ENCODE data around the gene PDE1C.

Gene PDE1C

GRCh38 chr7:31785101-31785500 is 285.1 kb downstream of the PDE1C start:
- Histone ChIP-seq H2AK5ac (ENCODE audit: low read length, severe bottlenecking) (no peak overlapping the region), H3K14ac (ENCODE audit: low read length in 2 of 2) (peak overlapping the region in 1 of 2 experiments; percentile 26), H3K36me3 (ENCODE audit: control insufficient read depth in 1 of 2, insufficient read depth in 2 of 2, low read depth in 1 of 2, low read length in 2 of 2) (peaks cover 0 to 3% of the 10 kb centered on the region in 2 experiments), H2BK120ac (ENCODE audit: low read depth, low read length) (no peak overlapping the region), H3K4me3 (ENCODE audit: insufficient read depth in 1 of 2, low read depth in 1 of 2, low read length in 2 of 2) (no peak overlapping the region), H3K9me3 (ENCODE audit: control insufficient read depth, low read length) (no peaks in the 10 kb centered on the region), H3K4ac (ENCODE audit: low read depth in 1 of 2, low read length in 2 of 2) (no peak overlapping the region), H3K27ac (ENCODE audit: low read length, poor library complexity, severe bottlenecking) (no peak overlapping the region), H2BK12ac (ENCODE audit: low read length in 2 of 2) (no peak overlapping the region), H3K4me2 (ENCODE audit: low read length, poor library complexity, severe bottlenecking) (no peak overlapping the region), H2BK15ac (ENCODE audit: low read depth, poor library complexity, severe bottlenecking) (no peak overlapping the region), H3K23ac (ENCODE audit: low read length in 2 of 2) (no peak overlapping the region), H3K9ac (ENCODE audit: low read length) (no peak overlapping the region), H2BK5ac (ENCODE audit: low read depth, low read length, poor library complexity, severe bottlenecking) (no peak overlapping the region), H4K91ac (ENCODE audit: low read length) (no peak overlapping the region), H3K27me3 (ENCODE audit: control insufficient read depth in 1 of 2, insufficient read depth in 1 of 2, low read length in 2 of 2) (no peaks in the 10 kb centered on the region), H4K8ac (ENCODE audit: low read length) (no peak overlapping the region), H3K18ac (ENCODE audit: low read depth in 1 of 2, low read length in 2 of 2) (no peak overlapping the region), H3K79me1 (replicated peaks; ENCODE audit: low read length, poor library complexity, severe bottlenecking) (peaks cover 3% of the 10 kb centered on the region), H2AFZ (ENCODE audit: low read depth, low read length) (no peak overlapping the region), H3K4me1 (ENCODE audit: control insufficient read depth, insufficient read depth, low read depth, low read length) (peaks cover 2% of the 10 kb centered on the region)
- 95% methylated on average over 2 of the region's 2 CpGs for WGBS
- DNase-seq, result no peak

GRCh38 chr7:31783221-31783620 is 287.0 kb downstream of the PDE1C start:
- H2BK12ac ChIP-seq (ENCODE audit: low read length in 2 of 2), result no peak overlapping the region
- no peak overlapping the region for H2AFZ ChIP-seq (ENCODE audit: low read depth, low read length)
- H4K8ac ChIP-seq (ENCODE audit: low read length), result no peak overlapping the region
- no peak overlapping the region for H2BK120ac ChIP-seq (ENCODE audit: low read depth, low read length)
- no peak overlapping the region for H3K14ac ChIP-seq (ENCODE audit: low read length in 2 of 2)
- no peak overlapping the region for H3K9ac ChIP-seq (ENCODE audit: low read length)
- no peak overlapping the region for H2BK15ac ChIP-seq (ENCODE audit: low read depth, poor library complexity, severe bottlenecking)
- no peaks in the 10 kb centered on the region for H3K79me1 ChIP-seq (replicated peaks; ENCODE audit: low read length, poor library complexity, severe bottlenecking)
- no peak overlapping the region for H3K18ac ChIP-seq (ENCODE audit: low read depth in 1 of 2, low read length in 2 of 2)
- H3K36me3 ChIP-seq (ENCODE audit: control insufficient read depth in 1 of 2, insufficient read depth in 2 of 2, low read depth in 1 of 2, low read length in 2 of 2), result no peaks in the 10 kb centered on the region
- H3K9me3 ChIP-seq (ENCODE audit: control insufficient read depth, low read length), result no peaks in the 10 kb centered on the region
- H3K4me1 ChIP-seq (ENCODE audit: control insufficient read depth, insufficient read depth, low read depth, low read length), result peaks cover 2% of the 10 kb centered on the region
- no peak overlapping the region for H3K27ac ChIP-seq (ENCODE audit: low read length, poor library complexity, severe bottlenecking)
- no peak overlapping the region for H2BK5ac ChIP-seq (ENCODE audit: low read depth, low read length, poor library complexity, severe bottlenecking)
- WGBS, result 52% methylated on average over 2 of the region's 2 CpGs
- H3K4me2 ChIP-seq (ENCODE audit: low read length, poor library complexity, severe bottlenecking), result no peak overlapping the region
- DNase-seq, result no peak
- H3K27me3 ChIP-seq (ENCODE audit: control insufficient read depth in 1 of 2, insufficient read depth in 1 of 2, low read length in 2 of 2), result no peaks in the 10 kb centered on the region
- H3K4ac ChIP-seq (ENCODE audit: low read depth in 1 of 2, low read length in 2 of 2), result no peak overlapping the region
- H3K23ac ChIP-seq (ENCODE audit: low read length in 2 of 2), result no peak overlapping the region
- H4K91ac ChIP-seq (ENCODE audit: low read length), result no peak overlapping the region
- H2AK5ac ChIP-seq (ENCODE audit: low read length, severe bottlenecking), result no peak overlapping the region
- H3K4me3 ChIP-seq (ENCODE audit: insufficient read depth in 1 of 2, low read depth in 1 of 2, low read length in 2 of 2), result no peak overlapping the region

- 40% methylated on average over 6 of the region's 7 CpGs for WGBS
- H3K27me3 ChIP-seq (ENCODE audit: control insufficient read depth in 1 of 2, insufficient read depth in 1 of 2, low read length in 2 of 2), result no peaks in the 10 kb centered on the region
Observed at GRCh38 chr7:31782411-31782991, 287.7 kb downstream of the PDE1C start.

GRCh38 chr7:31778296-31778695 is 291.9 kb downstream of the PDE1C start:
- Histone ChIP-seq H3K18ac (ENCODE audit: low read depth in 1 of 2, low read length in 2 of 2) (peak overlapping the region in 1 of 2 experiments; percentile 5), H3K27me3 (ENCODE audit: control insufficient read depth in 1 of 2, insufficient read depth in 1 of 2, low read length in 2 of 2) (no peaks in the 10 kb centered on the region), H3K14ac (ENCODE audit: low read length in 2 of 2) (no peak overlapping the region), H3K9me3 (ENCODE audit: control insufficient read depth, low read length) (no peaks in the 10 kb centered on the region), H3K4ac (ENCODE audit: low read depth in 1 of 2, low read length in 2 of 2) (no peak overlapping the region), H2BK15ac (ENCODE audit: low read depth, poor library complexity, severe bottlenecking) (no peak overlapping the region), H3K4me3 (ENCODE audit: insufficient read depth in 1 of 2, low read depth in 1 of 2, low read length in 2 of 2) (no peak overlapping the region), H4K8ac (ENCODE audit: low read length) (no peak overlapping the region), H3K79me1 (replicated peaks; ENCODE audit: low read length, poor library complexity, severe bottlenecking) (no peaks in the 10 kb centered on the region), H3K23ac (ENCODE audit: low read length in 2 of 2) (no peak overlapping the region), H4K91ac (ENCODE audit: low read length) (no peak overlapping the region), H2BK5ac (ENCODE audit: low read depth, low read length, poor library complexity, severe bottlenecking) (no peak overlapping the region), H3K4me1 (ENCODE audit: control insufficient read depth, insufficient read depth, low read depth, low read length) (no peaks in the 10 kb centered on the region), H3K4me2 (ENCODE audit: low read length, poor library complexity, severe bottlenecking) (no peak overlapping the region), H3K36me3 (ENCODE audit: control insufficient read depth in 1 of 2, insufficient read depth in 2 of 2, low read depth in 1 of 2, low read length in 2 of 2) (no peaks in the 10 kb centered on the region), H2BK120ac (ENCODE audit: low read depth, low read length) (no peak overlapping the region), H3K27ac (ENCODE audit: low read length, poor library complexity, severe bottlenecking) (no peak overlapping the region), H2BK12ac (ENCODE audit: low read length in 2 of 2) (peak overlapping the region in 1 of 2 experiments; percentile 71), H2AK5ac (ENCODE audit: low read length, severe bottlenecking) (no peak overlapping the region), H2AFZ (ENCODE audit: low read depth, low read length) (no peak overlapping the region), H3K9ac (ENCODE audit: low read length) (no peak overlapping the region)
- 89% methylated on average over 2 of the region's 3 CpGs for WGBS
- no peak for DNase-seq

More at GRCh38 chr7:31782411-31782991, 287.7 kb downstream of the PDE1C start:
- no peaks in the 10 kb centered on the region for H3K79me1 ChIP-seq (replicated peaks; ENCODE audit: low read length, poor library complexity, severe bottlenecking)
- no peak overlapping the region for H2AK5ac ChIP-seq (ENCODE audit: low read length, severe bottlenecking)
- no peak overlapping the region for H3K4ac ChIP-seq (ENCODE audit: low read depth in 1 of 2, low read length in 2 of 2)
- no peak overlapping the region for H3K23ac ChIP-seq (ENCODE audit: low read length in 2 of 2)
- no peak overlapping the region for H2BK15ac ChIP-seq (ENCODE audit: low read depth, poor library complexity, severe bottlenecking)
- DNase-seq, result peak; percentile 77
- no peak overlapping the region for H3K14ac ChIP-seq (ENCODE audit: low read length in 2 of 2)
- H2BK12ac ChIP-seq (ENCODE audit: low read length in 2 of 2), result no peak overlapping the region
- H2BK5ac ChIP-seq (ENCODE audit: low read depth, low read length, poor library complexity, severe bottlenecking), result no peak overlapping the region
- H3K4me2 ChIP-seq (ENCODE audit: low read length, poor library complexity, severe bottlenecking), result no peak overlapping the region
- no peak overlapping the region for H2AFZ ChIP-seq (ENCODE audit: low read depth, low read length)
- H3K27ac ChIP-seq (ENCODE audit: low read length, poor library complexity, severe bottlenecking), result no peak overlapping the region
- peaks cover 2% of the 10 kb centered on the region for H3K4me1 ChIP-seq (ENCODE audit: control insufficient read depth, insufficient read depth, low read depth, low read length)
- no peak overlapping the region for H3K18ac ChIP-seq (ENCODE audit: low read depth in 1 of 2, low read length in 2 of 2)
- no peak overlapping the region for H3K4me3 ChIP-seq (ENCODE audit: insufficient read depth in 1 of 2, low read depth in 1 of 2, low read length in 2 of 2)
- H3K9ac ChIP-seq (ENCODE audit: low read length), result no peak overlapping the region
- H3K36me3 ChIP-seq (ENCODE audit: control insufficient read depth in 1 of 2, insufficient read depth in 2 of 2, low read depth in 1 of 2, low read length in 2 of 2), result no peaks in the 10 kb centered on the region
- H2BK120ac ChIP-seq (ENCODE audit: low read depth, low read length), result no peak overlapping the region
- H4K91ac ChIP-seq (ENCODE audit: low read length), result no peak overlapping the region
- no peak overlapping the region for H4K8ac ChIP-seq (ENCODE audit: low read length)
- H3K9me3 ChIP-seq (ENCODE audit: control insufficient read depth, low read length), result no peaks in the 10 kb centered on the region

Data from mesenchymal stem cell (in vitro differentiated cells and primary cell).